Prostate gland (tissue), 2 donors: ENCODE data around the gene CD226. TPM values are rescaled to one million over a fixed set of nuclear protein-coding genes. Genes with fewer than 3 reads are reported as not detected.

Experiments used
- DNase-seq: peaks from one replicate; pipeline ENCODE4 v3.0.0-alpha.2; 2019; ENCODE audit warnings: low spot score
- H3K27ac ChIP-seq, 2 donors: fragments of 200-600 bp; sonication (generic); 2 replicates each; pipeline ENCODE4 v1.5.1; 2017 to 2019
- H3K27me3 ChIP-seq: fragments of 200-600 bp; sonication (generic); replicated peaks from 2 replicates; pipeline ENCODE4 v1.5.1; 2019; ENCODE audit not compliant: insufficient read depth
- H3K36me3 ChIP-seq, 2 donors: fragments of 200-600 bp; sonication (generic); 1 replicate in 1 of 2; 2 replicates in 1 of 2; pipeline versions ENCODE4 v1.5.1 to v1.8.1; 2017 to 2019
- H3K4me1 ChIP-seq: fragments of 200-600 bp; sonication (generic); replicated peaks from 2 replicates; pipeline ENCODE4 v1.5.1; 2019
- H3K4me3 ChIP-seq, 2 donors: fragments of 200-600 bp; sonication (generic); 2 replicates each; pipeline ENCODE4 v1.5.1; 2017 to 2019
- H3K9me3 ChIP-seq: fragments of 200-600 bp; sonication (generic); 2 replicates; pipeline ENCODE4 v1.5.1; 2017
- CTCF ChIP-seq, 4 experiments: fragments of 200-600 bp in 2 of 4; fragments of 450-650 bp in 2 of 4; sonication (generic) in 2 of 4; IDR thresholded peaks; 1 replicate in 3 of 4; 2 replicates in 1 of 4; pipeline ENCODE4 v1.5.1; 2016 to 2019; ENCODE audit warnings: antibody characterized with exemption in 4 of 4, mild to moderate bottlenecking in 2 of 4, moderate library complexity in 2 of 4
- POLR2A ChIP-seq: fragments of 450-650 bp; IDR thresholded peaks from one replicate; pipeline ENCODE4 v1.6.1; 2016; ENCODE audit warnings: antibody characterized with exemption, mild to moderate bottlenecking
- POLR2AphosphoS5 ChIP-seq: sonication (generic); formaldehyde crosslinking; IDR thresholded peaks from one replicate; pipeline ENCODE4 v1.6.1; 2017; ENCODE audit warnings: antibody characterized with exemption
- WGBS: methylation state at CpG from one replicate; pipeline ENCODE4 v1.1.5; 2018; 5-methylcytosine and 5-hydroxymethylcytosine counted together
- intact Hi-C: fragments of 100-400 bp; cut with DNase I; formaldehyde crosslinking; loops from one replicate; pipeline ENCODE4 v1.14.2; 2022
- total RNA-seq, 2 donors: library from RNA; depleted of rRNA; stranded (reverse); fragments of >200 nt; gene quantifications; one replicate each; pipeline ENCODE4 v1.1.0, GENCODE V29; 2016

Gene CD226
- total RNA-seq, 2 donors from 2014 or later, result 0.59 to 4.7 TPM

DNA sequence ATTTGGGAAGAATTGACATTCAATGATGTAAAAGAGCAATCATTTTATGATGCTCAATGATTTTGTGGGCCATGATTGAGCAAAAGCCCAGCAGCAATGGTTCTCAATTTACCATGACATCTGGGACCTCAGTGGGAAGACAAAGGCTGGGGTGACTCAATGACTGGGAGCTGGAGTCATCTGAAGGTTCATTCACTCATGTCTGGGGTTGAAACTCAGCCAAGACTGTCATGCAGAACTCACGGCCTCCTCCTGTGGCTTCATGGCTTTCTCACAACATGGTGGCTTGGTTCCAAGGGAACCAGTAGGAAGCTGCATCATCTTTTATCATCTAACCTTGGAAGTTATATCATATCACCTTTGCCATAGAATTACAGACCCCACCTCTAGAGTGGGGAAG is 45.1 kb upstream of the CD226 start:
- no peak overlapping the region for H3K4me3 ChIP-seq
- 88% methylated on average over 1 of the region's 1 CpG for WGBS
- no peaks in the 10 kb centered on the region for H3K36me3 ChIP-seq
- no peaks in the 10 kb centered on the region for H3K27me3 ChIP-seq
- intact Hi-C loops, result no loop called here
- no peaks in the 10 kb centered on the region for H3K4me1 ChIP-seq
- DNase-seq, result no peak
- no peak overlapping the region for H3K27ac ChIP-seq
- no peaks in the 10 kb centered on the region for H3K9me3 ChIP-seq
- no peak for TF ChIP-seq POLR2A
- TF ChIP-seq POLR2AphosphoS5, result no peak
- no peak for TF ChIP-seq CTCF (IDR thresholded peaks at IDR 0.05)

DNA sequence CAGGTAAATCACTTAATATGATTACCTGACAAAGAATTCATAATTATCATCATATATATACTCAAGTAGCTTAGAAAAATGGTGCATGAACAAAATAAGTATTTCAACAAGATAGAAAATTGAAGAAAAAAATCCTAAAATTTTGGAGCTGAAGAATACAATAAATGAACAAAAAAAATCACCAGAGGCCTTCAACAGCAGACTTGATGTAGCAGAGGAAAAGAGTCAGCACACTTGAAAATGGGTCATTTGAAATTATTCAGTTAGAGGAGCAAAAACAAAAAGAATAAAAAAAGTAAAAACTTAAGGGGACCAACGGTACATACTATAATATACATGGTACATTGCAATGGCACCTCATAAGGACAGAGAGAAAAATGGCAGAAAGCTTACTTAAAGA is 40.2 kb upstream of the CD226 start:
- whole genome bisulfite sequencing, result 90% methylated on average over 1 of the region's 1 CpG
- Histone ChIP-seq H3K4me1 (no peaks in the 10 kb centered on the region), H3K27ac (no peak overlapping the region), H3K9me3 (no peaks in the 10 kb centered on the region), H3K36me3 (no peaks in the 10 kb centered on the region), H3K27me3 (no peaks in the 10 kb centered on the region), H3K4me3 (no peak overlapping the region)
- TF ChIP-seq CTCF (IDR thresholded peaks at IDR 0.05), result no peak
- no peak for TF ChIP-seq POLR2A
- TF ChIP-seq POLR2AphosphoS5, result no peak
- DNase-seq, result no peak
- intact Hi-C loops, result no loop called here

DNA sequence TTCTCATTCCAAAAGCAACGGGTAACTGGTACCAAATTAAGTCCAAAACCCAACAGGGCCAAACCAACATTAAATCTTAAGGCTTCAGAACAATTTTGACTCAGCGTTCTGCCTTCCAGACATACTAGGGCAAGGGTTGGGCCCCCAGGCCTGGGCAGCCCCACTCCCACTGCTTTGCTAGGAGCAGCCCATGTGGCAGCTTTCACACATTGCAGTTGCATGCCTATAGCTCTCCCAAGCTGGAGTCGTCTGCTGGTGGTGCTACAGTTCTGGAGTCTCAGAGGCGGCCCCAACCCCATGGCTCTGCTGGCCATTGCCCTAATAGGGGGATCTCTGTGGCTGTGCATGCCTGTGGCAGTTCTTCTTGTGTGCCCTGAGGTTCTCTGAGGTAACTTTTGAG is 37.6 kb upstream of the CD226 start:
- H3K4me3 ChIP-seq, result no peak overlapping the region
- no peaks in the 10 kb centered on the region for H3K9me3 ChIP-seq
- H3K27me3 ChIP-seq, result no peaks in the 10 kb centered on the region
- no peak overlapping the region for H3K27ac ChIP-seq
- 99% methylated on average over 4 of the region's 4 CpGs for WGBS
- no peak for DNase-seq
- TF ChIP-seq CTCF (IDR thresholded peaks at IDR 0.05) (no peak), POLR2A (no peak), POLR2AphosphoS5 (no peak)
- H3K4me1 ChIP-seq, result no peaks in the 10 kb centered on the region
- intact Hi-C loops, result no loop called here
- H3K36me3 ChIP-seq, result no peaks in the 10 kb centered on the region

DNA sequence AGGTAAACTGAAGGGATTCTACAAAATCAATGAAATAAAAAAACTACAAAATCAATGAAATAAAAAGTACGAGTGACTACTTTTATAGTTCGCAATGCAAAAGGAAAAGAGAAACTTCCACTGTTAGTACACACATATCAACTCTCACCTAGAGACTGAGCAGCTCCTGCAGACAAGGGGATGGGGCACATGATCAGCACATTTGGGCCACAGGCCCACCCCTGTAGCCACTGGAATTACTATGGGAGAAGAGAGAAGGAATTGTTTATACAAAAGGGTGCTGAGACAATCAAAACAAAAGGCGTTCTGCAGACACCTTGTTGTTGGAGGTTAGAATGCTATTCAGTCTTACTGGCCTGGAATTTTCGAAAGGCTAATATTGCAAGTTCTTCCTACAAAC is 34.7 kb upstream of the CD226 start:
- H3K36me3 ChIP-seq, result no peaks in the 10 kb centered on the region
- WGBS, result 97% methylated on average over 4 of the region's 4 CpGs
- no peak for DNase-seq
- intact Hi-C loops, result no loop called here
- TF ChIP-seq POLR2A (no peak), CTCF (IDR thresholded peaks at IDR 0.05) (no peak), POLR2AphosphoS5 (no peak)
- no peaks in the 10 kb centered on the region for H3K4me1 ChIP-seq
- H3K27ac ChIP-seq, result no peak overlapping the region
- H3K9me3 ChIP-seq, result no peaks in the 10 kb centered on the region
- H3K27me3 ChIP-seq, result no peaks in the 10 kb centered on the region
- no peak overlapping the region for H3K4me3 ChIP-seq

GRCh38 chr18:69981948-69982347 is 34.3 kb upstream of the CD226 start:
- no peaks in the 10 kb centered on the region for H3K4me1 ChIP-seq
- no peaks in the 10 kb centered on the region for H3K27me3 ChIP-seq
- TF ChIP-seq CTCF (IDR thresholded peaks at IDR 0.05), result no peak
- TF ChIP-seq POLR2A, result no peak
- TF ChIP-seq POLR2AphosphoS5, result no peak
- no peak for DNase-seq
- 84% methylated on average over 2 of the region's 2 CpGs for WGBS
- intact Hi-C loops, result no loop called here
- H3K4me3 ChIP-seq, result no peak overlapping the region
- no peaks in the 10 kb centered on the region for H3K36me3 ChIP-seq
- no peak overlapping the region for H3K27ac ChIP-seq
- no peaks in the 10 kb centered on the region for H3K9me3 ChIP-seq
